HG03460 (cell line): Measurements from ENCODE around the gene IL22RA2.
A peak's percentile ranks its signal among the peaks of the same experiment; 100 is the strongest.
"Not testable (repeated sequence)": the region's sequence is repeated elsewhere in the genome, so short reads cannot be mapped to it uniquely, and the experiment has no call there.

Source experiments
- ATAC-seq: cut with Tn5 transposase; IDR thresholded peaks from one replicate; pipeline ENCODE4 v1.9.1; 2021; ENCODE audit not compliant: unreplicated experiment

IL22RA2 gene

GRCh38 chr6:137126875-137127485 is 46.5 kb downstream of the IL22RA2 start:
- ATAC-seq = no peak

- ATAC-seq = no peak
Observed at GRCh38 chr6:137123078-137123477, 50.4 kb downstream of the IL22RA2 start.

- ATAC-seq = no peak
Observed at GRCh38 chr6:137122612-137123011, 50.8 kb downstream of the IL22RA2 start.

GRCh38 chr6:137121401-137121997 is 51.9 kb downstream of the IL22RA2 start:
- ATAC-seq = no peak

DNA sequence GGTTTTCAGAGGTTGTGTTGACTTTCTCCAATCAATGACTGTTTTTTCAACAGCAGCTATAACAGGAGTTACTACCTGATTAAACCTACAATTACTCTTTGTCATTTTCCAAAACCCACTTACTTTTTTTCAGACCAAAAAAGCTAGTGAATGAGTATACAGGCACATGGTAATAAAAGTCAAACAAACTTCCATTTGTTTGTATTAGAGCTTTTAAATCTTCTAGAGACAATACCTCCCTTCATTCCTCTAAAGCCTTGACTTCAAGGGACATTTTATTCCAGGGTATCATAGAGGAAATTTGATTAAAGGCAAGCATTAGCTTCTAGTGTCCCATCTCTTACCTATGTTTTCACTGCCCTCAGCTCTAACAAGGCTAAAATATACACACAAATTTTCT is 52.7 kb downstream of the IL22RA2 start:
- no peak for ATAC-seq

DNA sequence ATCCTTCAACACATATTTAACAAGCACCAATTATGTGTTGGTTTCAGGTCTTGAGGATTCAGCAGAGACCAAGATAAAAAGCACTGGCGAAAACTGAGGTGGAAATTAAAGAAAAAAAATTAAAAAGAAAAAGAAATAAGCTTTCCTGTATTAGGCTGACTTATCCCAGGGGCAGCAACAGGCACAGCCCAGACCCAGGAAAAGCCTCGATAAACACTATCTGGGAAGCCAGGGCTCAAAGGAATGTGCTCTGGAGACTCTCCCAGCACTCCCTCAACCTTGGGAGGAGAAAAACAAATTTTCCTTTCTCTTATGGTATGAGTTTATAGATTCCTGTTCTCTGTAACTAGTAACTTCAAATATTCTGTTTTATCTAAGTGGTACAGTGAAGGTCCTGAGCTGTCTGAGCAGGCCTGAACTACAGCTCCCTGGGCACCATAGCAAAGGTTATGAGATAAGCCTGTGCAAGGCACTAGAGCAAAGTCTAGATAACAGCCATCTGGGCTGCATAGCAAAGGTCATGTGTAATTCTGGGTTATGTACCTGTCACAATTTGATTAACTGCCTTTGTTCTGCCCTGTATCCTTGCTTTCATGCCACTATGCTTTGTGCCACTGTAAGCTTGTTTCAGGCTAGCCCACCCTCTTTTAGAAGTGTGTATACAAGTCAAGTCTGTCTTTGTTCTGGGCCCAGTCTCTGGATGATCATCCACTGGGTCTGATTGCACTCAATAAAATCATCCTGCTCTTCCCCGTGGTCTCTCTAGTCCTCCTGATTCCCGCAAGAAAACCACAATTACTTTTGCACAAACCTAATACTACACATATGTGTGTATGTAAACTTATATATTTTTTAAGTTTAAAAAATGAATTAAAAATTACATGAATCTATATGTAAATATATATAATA is 54.0 kb downstream of the IL22RA2 start:
- no peak for ATAC-seq

- no peak for ATAC-seq
Observed at GRCh38 chr6:137117581-137117980, 55.9 kb downstream of the IL22RA2 start.

- no peak for ATAC-seq
Observed at GRCh38 chr6:137116807-137117206, 56.6 kb downstream of the IL22RA2 start.

GRCh38 chr6:137115658-137116057 is 57.8 kb downstream of the IL22RA2 start:
- no peak for ATAC-seq

DNA sequence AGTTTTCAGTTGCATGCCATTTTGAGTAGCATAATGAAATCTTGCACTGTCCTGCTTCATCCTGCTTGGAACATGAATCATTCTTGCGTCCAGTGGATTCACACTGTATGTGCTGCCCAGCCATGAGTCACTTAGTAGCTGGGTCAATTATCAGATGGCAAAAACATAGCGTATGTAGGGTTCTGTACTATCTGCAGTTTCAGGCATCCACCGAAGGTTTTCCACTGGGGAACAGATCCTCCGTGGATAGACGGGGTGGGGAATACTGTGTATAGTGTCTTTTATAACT is 61.4 kb downstream of the IL22RA2 start:
- no peak for ATAC-seq

DNA sequence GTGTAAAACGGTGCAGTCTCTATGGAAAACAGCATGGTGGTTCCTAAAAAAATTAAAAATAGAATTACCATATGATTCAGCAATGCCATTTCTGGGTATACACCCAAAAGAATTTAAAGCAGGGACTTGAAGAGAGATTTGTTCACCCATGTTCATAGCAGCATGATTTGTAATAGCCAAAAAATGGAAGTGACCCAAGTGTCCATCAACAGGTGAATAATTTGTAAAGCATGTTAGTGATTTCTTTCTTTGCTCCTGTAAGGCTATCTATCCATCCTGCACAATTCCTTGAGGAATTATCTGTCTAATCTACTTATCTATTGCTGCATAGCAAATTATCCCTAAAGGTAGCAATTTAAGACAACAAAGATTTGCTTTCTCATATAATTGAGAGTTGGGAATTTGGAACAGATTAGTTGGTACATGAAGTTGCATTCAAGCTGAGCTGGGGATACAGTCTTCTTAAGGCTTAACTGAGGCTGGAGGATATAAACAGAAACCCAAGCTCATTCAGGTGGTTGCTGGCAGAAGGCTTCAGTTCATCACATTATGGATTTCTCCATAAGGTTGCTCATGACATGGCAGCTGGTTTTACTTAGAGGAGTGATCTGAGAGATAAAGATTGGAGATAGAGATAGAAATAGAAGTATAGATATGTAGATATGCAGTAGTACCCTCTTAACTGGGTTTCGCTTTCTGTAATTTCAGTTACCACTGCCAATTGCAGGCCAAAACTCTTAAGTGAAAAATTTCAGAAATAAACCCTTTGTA is 62.0 kb downstream of the IL22RA2 start:
- no peak for ATAC-seq

DNA sequence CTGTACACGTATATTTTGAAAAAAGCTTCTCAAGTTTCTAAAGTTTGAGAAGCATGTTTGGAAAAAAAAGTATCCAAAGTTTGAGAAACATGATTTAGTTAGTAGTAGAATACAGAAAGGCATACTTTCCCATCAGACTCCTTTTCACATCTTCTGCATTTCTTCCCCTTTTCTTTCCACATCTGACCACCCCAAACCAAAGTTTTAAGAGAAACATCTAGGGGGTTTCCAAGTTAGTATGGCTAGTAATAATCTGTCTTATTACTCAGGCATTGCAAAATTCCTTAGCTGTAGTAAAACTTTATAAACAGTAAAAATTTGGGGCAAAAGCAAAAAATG is 65.7 kb downstream of the IL22RA2 start:
- no peak for ATAC-seq

DNA sequence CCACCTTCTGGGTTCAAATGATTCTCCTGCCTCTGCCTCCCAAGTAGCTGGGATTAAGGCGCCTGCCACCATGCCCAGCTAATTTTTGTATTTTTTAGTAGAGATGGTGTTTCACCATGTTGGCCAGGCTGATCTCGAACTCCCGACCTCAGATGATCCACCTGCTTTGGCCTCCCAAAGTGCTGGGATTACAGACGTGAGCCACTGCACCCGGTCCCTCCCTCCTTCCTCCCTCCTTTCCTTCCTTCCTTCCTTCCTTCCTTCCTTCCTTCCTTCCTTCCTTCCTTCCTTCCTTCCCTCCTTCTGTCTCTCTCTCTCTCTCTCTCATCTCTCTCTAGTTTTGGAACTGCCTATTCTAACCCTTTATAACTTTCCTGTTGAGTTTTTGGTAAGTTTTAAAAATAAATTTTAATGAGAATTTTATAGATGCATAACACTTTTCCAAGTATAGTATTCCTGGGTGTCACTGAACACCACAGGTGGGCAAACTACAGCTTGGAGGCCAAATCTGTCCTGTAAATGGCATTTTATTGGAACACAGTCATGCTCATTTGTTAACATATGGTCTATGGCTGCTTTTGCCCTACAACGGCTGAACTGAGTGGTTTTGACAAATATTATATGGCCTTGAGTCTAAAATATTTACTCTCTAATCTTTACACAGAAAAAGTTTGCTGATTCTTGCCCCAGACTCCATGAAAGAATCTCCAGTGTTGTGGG is 66.2 kb downstream of the IL22RA2 start:
- not testable (repeated sequence) for ATAC-seq

GRCh38 chr6:137106183-137106582 is 67.3 kb downstream of the IL22RA2 start:
- no peak for ATAC-seq

DNA sequence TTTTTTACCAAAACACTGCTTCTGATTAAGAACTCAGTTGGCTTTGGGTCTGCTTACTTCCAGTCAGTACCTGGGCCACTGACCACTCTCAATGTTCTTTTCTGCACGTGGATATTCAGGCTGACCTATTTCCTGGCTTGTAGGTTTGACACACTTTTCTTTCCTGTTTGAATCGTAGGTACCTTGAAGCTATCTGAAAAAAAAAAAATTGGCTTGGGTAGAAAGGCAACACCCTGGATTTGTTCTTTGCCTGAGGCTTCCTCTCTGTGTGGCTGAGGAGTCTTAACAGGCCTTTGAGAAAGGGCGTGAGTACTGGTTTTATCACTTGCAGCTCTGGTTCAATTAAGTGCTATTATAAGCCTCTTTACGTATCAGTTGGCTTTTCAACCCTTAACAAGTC is 68.1 kb downstream of the IL22RA2 start:
- ATAC-seq = no peak

GRCh38 chr6:137104926-137105325 is 68.5 kb downstream of the IL22RA2 start:
- ATAC-seq = no peak

- peak; percentile 78 for ATAC-seq
Observed at GRCh38 chr6:137102851-137103492, 70.5 kb downstream of the IL22RA2 start.

- ATAC-seq = peak; percentile 26
Observed at GRCh38 chr6:137102050-137102848, 71.2 kb downstream of the IL22RA2 start.

DNA sequence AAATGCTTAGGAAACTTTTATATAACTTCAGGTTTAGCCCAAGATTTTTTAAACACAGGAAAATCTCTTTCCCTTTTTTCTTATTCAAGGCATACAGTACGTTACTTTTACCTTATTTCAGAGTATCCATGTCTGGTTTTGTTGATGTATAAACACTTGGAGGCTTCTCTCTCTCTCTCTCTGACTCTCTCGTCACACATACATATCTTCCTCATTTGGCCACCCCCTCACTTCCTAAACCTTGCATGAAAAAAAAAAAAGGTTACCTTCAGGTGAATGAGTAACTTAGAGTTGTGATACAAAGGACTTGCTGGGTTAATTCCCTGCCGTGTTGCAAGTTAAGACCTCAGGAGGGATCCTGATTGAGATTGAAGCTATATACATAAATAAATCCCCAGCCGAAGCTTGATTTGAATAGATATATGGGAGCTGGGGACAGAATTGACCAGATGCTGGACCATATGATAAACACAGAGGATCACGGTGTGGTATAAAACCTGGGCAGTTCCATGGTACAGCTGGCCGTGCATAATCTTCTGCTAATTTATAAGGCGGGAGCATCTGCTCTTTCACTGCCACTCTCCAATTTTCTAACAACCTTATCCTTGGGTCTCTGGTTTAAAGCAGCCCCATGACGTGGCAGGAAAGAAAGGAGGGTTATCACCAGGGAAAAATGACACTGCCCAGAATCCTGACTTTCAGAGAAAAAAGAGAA is 73.6 kb downstream of the IL22RA2 start:
- ATAC-seq = no peak
